ENCODE data around the gene NEK8. TPM values are rescaled to one million over a fixed set of nuclear protein-coding genes. Genes with fewer than 3 reads are reported as not detected.
A peak's percentile ranks its signal among the peaks of the same experiment; 100 is the strongest.

NEK8 gene
- total RNA-seq = 5.3 to 6.1 TPM (median 5.5 TPM) in 3 replicates
- long read RNA-seq, transcript NEK8-201 (15 exons, 3,581 nt) = major isoform, 7 of 11 reads
- long read RNA-seq, partial matches to known transcripts = 0 of 11 reads
- long read RNA-seq, other reads (novel, unspliced or antisense) = 4 of 11 reads

GRCh38 chr17:28728364-28729200 lies at the start of gene NEK8:
Gene NEK8 (plus strand): TSS chr17:28728788. CDS start chr17:28728814, 26 bp downstream.
- Mint-ChIP-seq H3K27ac (ENCODE audit: unreplicated experiment) (peak within 1 kb of the TSS; percentile 97), H3K9me3 (ENCODE audit: low read depth) (no peaks in the 10 kb centered on the region), H3K27me3 (ENCODE audit: low read depth) (no peaks in the 10 kb centered on the region), H3K36me3 (ENCODE audit: low read depth) (peaks cover 6% of the 10 kb centered on the region), H3K4me1 (ENCODE audit: low read depth) (peaks cover 45% of the 10 kb centered on the region), H3K4me3 (ENCODE audit: unreplicated experiment) (peak within 1 kb of the TSS; percentile 85)
- peak; percentile 97 for DNase-seq (ENCODE audit: low spot score)
- no peak for TF ChIP-seq CTCF (IDR thresholded peaks at IDR 0.05)

- Mint-ChIP-seq H3K36me3 (ENCODE audit: low read depth) (peaks cover 58% of the 10 kb centered on the region), H3K27me3 (ENCODE audit: low read depth) (no peaks in the 10 kb centered on the region)
These were observed 45.9 kb upstream of the NEK8 start for GRCh38 chr17:28682655-28683054.

GRCh38 chr17:28684963-28685362 lies 43.6 kb upstream of the NEK8 start:
- Mint-ChIP-seq H3K27ac (ENCODE audit: unreplicated experiment) (no peak overlapping the region), H3K4me3 (ENCODE audit: unreplicated experiment) (no peak overlapping the region), H3K4me1 (ENCODE audit: low read depth) (no peaks in the 10 kb centered on the region), H3K36me3 (ENCODE audit: low read depth) (peaks cover 63% of the 10 kb centered on the region), H3K9me3 (ENCODE audit: low read depth) (no peaks in the 10 kb centered on the region), H3K27me3 (ENCODE audit: low read depth) (no peaks in the 10 kb centered on the region)
- TF ChIP-seq CTCF (IDR thresholded peaks at IDR 0.05) = peak; percentile 27
- no peak for DNase-seq (ENCODE audit: low spot score)

More at GRCh38 chr17:28682655-28683054, 45.9 kb upstream of the NEK8 start:
- DNase-seq (ENCODE audit: low spot score) = no peak
- H3K4me1 Mint-ChIP-seq (ENCODE audit: low read depth) = no peaks in the 10 kb centered on the region
- H3K27ac Mint-ChIP-seq (ENCODE audit: unreplicated experiment) = no peak overlapping the region
- H3K4me3 Mint-ChIP-seq (ENCODE audit: unreplicated experiment) = no peak overlapping the region
- no peak for TF ChIP-seq CTCF (IDR thresholded peaks at IDR 0.05)
- H3K9me3 Mint-ChIP-seq (ENCODE audit: low read depth) = no peaks in the 10 kb centered on the region

GRCh38 chr17:28685366-28685765 lies 43.2 kb upstream of the NEK8 start:
- Mint-ChIP-seq H3K4me3 (ENCODE audit: unreplicated experiment) (no peak overlapping the region), H3K27ac (ENCODE audit: unreplicated experiment) (no peak overlapping the region), H3K27me3 (ENCODE audit: low read depth) (no peaks in the 10 kb centered on the region), H3K4me1 (ENCODE audit: low read depth) (no peaks in the 10 kb centered on the region), H3K9me3 (ENCODE audit: low read depth) (no peaks in the 10 kb centered on the region), H3K36me3 (ENCODE audit: low read depth) (peaks cover 65% of the 10 kb centered on the region)
- no peak for TF ChIP-seq CTCF (IDR thresholded peaks at IDR 0.05)
- DNase-seq (ENCODE audit: low spot score) = no peak

GRCh38 chr17:28686296-28686695 lies 42.3 kb upstream of the NEK8 start:
- H3K4me3 Mint-ChIP-seq (ENCODE audit: unreplicated experiment) = no peak overlapping the region
- DNase-seq (ENCODE audit: low spot score) = no peak
- no peaks in the 10 kb centered on the region for H3K27me3 Mint-ChIP-seq (ENCODE audit: low read depth)
- H3K27ac Mint-ChIP-seq (ENCODE audit: unreplicated experiment) = no peak overlapping the region
- H3K36me3 Mint-ChIP-seq (ENCODE audit: low read depth) = peaks cover 62% of the 10 kb centered on the region
- H3K9me3 Mint-ChIP-seq (ENCODE audit: low read depth) = no peaks in the 10 kb centered on the region
- H3K4me1 Mint-ChIP-seq (ENCODE audit: low read depth) = no peaks in the 10 kb centered on the region
- no peak for TF ChIP-seq CTCF (IDR thresholded peaks at IDR 0.05)

All from chondrocyte (in vitro differentiated cells).